Astrocyte (in vitro differentiated cells and primary cell): Measurements from ENCODE around the gene SNRPA.

Experiments used
- EZH2 ChIP-seq: IDR thresholded peaks from 2 replicates; pipeline ENCODE4 v1.6.1; 2012; ENCODE audit warnings: mild to moderate bottlenecking, low read length, inconsistent platforms; ENCODE audit not compliant: insufficient read depth
- TF ChIP-seq, protein P1 (sequence below): IDR thresholded peaks from 2 replicates; pipeline ENCODE4 v1.5.1; 2011; ENCODE audit warnings: low read depth, mild to moderate bottlenecking, inconsistent platforms, low read length, moderate library complexity; ENCODE audit not compliant: insufficient read depth

DNA sequence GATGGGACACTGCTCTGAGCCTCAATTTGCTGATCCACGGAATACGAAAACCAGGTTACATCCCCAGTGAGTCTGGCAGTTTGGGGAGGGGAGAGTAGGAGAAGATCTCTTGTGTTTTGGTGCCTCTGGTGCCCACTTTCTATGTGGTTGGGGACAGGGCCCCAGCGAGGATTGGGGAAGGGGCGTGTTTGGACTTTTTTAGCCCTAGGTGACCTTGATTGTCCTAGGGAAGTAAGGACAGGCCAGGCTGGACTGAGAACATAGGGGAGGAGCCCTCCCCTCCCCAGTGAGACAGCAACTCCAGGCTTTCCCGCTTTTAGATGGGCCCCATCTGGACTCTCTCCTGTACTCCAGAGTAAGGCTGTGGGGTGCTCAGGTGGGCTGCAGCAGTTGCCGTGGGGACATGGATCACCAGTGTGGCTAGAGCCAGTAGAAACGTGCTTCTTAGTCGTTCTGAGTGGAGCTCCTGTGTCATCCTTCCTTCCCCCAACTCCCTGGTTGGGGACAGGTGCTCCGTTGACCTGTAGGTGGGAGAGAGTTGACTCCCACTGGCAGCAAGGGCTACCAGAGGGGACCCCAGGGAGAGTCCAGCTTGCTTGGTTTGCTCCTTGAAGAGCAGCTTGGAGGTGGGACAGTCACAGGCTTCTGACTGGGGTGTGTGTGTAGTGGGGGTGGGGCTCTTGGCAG lies 52.3 kb downstream of the SNRPA start:
- TF ChIP-seq, protein P1, sequence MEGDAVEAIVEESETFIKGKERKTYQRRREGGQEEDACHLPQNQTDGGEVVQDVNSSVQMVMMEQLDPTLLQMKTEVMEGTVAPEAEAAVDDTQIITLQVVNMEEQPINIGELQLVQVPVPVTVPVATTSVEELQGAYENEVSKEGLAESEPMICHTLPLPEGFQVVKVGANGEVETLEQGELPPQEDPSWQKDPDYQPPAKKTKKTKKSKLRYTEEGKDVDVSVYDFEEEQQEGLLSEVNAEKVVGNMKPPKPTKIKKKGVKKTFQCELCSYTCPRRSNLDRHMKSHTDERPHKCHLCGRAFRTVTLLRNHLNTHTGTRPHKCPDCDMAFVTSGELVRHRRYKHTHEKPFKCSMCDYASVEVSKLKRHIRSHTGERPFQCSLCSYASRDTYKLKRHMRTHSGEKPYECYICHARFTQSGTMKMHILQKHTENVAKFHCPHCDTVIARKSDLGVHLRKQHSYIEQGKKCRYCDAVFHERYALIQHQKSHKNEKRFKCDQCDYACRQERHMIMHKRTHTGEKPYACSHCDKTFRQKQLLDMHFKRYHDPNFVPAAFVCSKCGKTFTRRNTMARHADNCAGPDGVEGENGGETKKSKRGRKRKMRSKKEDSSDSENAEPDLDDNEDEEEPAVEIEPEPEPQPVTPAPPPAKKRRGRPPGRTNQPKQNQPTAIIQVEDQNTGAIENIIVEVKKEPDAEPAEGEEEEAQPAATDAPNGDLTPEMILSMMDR, result no peak
- TF ChIP-seq EZH2, result no peak
